Stomach (tissue), 4 donors: ENCODE results near the gene MX2.

ENCODE experiments used
- CTCF ChIP-seq, 7 experiments: fragments of 450-650 bp in 4 of 7; fragments of 200-600 bp in 3 of 7; sonication (generic) in 3 of 7; IDR thresholded peaks; one replicate each; pipeline ENCODE4 v1.5.1; 2016 to 2019; ENCODE audit warnings: antibody characterized with exemption in 7 of 7, control low read depth in 2 of 7, mild to moderate bottlenecking in 1 of 7
- EP300 ChIP-seq: sonication (generic); formaldehyde crosslinking; IDR thresholded peaks from one replicate; pipeline ENCODE4 v1.6.1; 2017; ENCODE audit warnings: antibody characterized with exemption
- POLR2A ChIP-seq, 4 donors: fragments of 450-650 bp; IDR thresholded peaks; one replicate each; pipeline ENCODE4 v1.6.1; 2016; ENCODE audit warnings: antibody characterized with exemption in 4 of 4, control low read depth in 2 of 4, mild to moderate bottlenecking in 1 of 4, moderate library complexity in 1 of 4
- POLR2AphosphoS5 ChIP-seq, 3 donors: sonication (generic); formaldehyde crosslinking; IDR thresholded peaks; one replicate each; pipeline ENCODE4 v1.6.1; 2016; ENCODE audit warnings: antibody characterized with exemption in 3 of 3

- no peak for TF ChIP-seq POLR2A (IDR thresholded peaks at IDR 0.05)
- no peak for TF ChIP-seq CTCF (IDR thresholded peaks at IDR 0.05)
- no peak for TF ChIP-seq POLR2AphosphoS5 (IDR thresholded peaks at IDR 0.05)
- no peak for TF ChIP-seq EP300
Measured at GRCh38 chr21:41359286-41359685, 2.5 kb upstream of the MX2 start.
